Stimulated activated CD8-positive, alpha-beta memory T cell treated with anti-CD3 and anti-CD28 coated beads, Interleukin-15, amount 100 ng/mL, for 48 hours (primary cell): ENCODE results near the gene KISS1R.
A peak's percentile ranks its signal among the peaks of the same experiment; 100 is the strongest.
"Not testable (repeated sequence)": the region's sequence is repeated elsewhere in the genome, so short reads cannot be mapped to it uniquely, and the experiment has no call there.

Source experiments
- DNase-seq, 2 donors: peaks; one replicate each; pipeline ENCODE4 v3.0.0-alpha.2; 2020; ENCODE audit warnings: low read depth in 2 of 2

Gene KISS1R

GRCh38 chr19:881385-882071 lies 35.6 kb upstream of the KISS1R start:
- DNase-seq, result no peak

- DNase-seq, result no peak
These were observed 34.1 kb upstream of the KISS1R start for GRCh38 chr19:882871-883497.

GRCh38 chr19:883661-884211 lies 33.4 kb upstream of the KISS1R start:
- no peak for DNase-seq

- no peak for DNase-seq
These were observed 32.5 kb upstream of the KISS1R start for GRCh38 chr19:884420-885211.

GRCh38 chr19:885536-886224 lies 31.5 kb upstream of the KISS1R start:
- no peak for DNase-seq

GRCh38 chr19:887072-887471 lies 30.1 kb upstream of the KISS1R start:
- no peak for DNase-seq

GRCh38 chr19:887599-887998 lies 29.5 kb upstream of the KISS1R start:
- DNase-seq, result no peak

GRCh38 chr19:888581-889385 lies 28.4 kb upstream of the KISS1R start:
- peak in 1 of 2 donors; percentile 46 for DNase-seq

GRCh38 chr19:889662-890295 lies 27.4 kb upstream of the KISS1R start:
- DNase-seq, result no peak

GRCh38 chr19:890831-891230 lies 26.3 kb upstream of the KISS1R start:
- no peak for DNase-seq

GRCh38 chr19:891421-892200 lies 25.5 kb upstream of the KISS1R start:
- DNase-seq, result not testable (repeated sequence)

GRCh38 chr19:892243-892893 lies 24.8 kb upstream of the KISS1R start:
- no peak for DNase-seq

GRCh38 chr19:892894-893689 lies 24.0 kb upstream of the KISS1R start, which contains the start of the genes MED16 and RNU6-9:
Gene MED16 (minus strand): TSS chr19:893187. CDS start chr19:891131, 2,056 bp downstream.
Gene RNU6-9 (plus strand): TSS chr19:893484.
- DNase-seq, result peak; percentile 80 to 84

GRCh38 chr19:896434-896833 lies 20.7 kb upstream of the KISS1R start:
- no peak for DNase-seq

GRCh38 chr19:896999-897398 lies 20.1 kb upstream of the KISS1R start:
- no peak for DNase-seq

- DNase-seq, result no peak
These were observed 19.6 kb upstream of the KISS1R start for GRCh38 chr19:897442-898039.

- no peak for DNase-seq
These were observed 18.5 kb upstream of the KISS1R start for GRCh38 chr19:898663-899062.
